Body of pancreas (tissue), 4 donors: Measurements from ENCODE around the gene SELENOO. TPM values are rescaled to one million over a fixed set of nuclear protein-coding genes. Genes with fewer than 3 reads are reported as not detected.

Experiments used
- ATAC-seq: fragments of 150-250 bp; one replicate; pipeline ENCODE4 v1.9.1; 2016
- DNase-seq, 4 donors: peaks; one replicate each; pipeline ENCODE4 v3.0.0-alpha.2; 2019
- H3K27ac ChIP-seq, 4 donors: fragments of 200-600 bp; sonication (generic); 1 replicate in 3 of 4; 2 replicates in 1 of 4; pipeline versions ENCODE4 v1.5.1 to v1.6.1; 2016 to 2019; ENCODE audit warnings: mild to moderate bottlenecking in 1 of 4, mixed read lengths in 1 of 4, moderate library complexity in 1 of 4
- H3K27me3 ChIP-seq, 2 donors: fragments of 200-600 bp; sonication (generic); one replicate each; pipeline ENCODE4 v1.6.0; 2016; ENCODE audit warnings: mild to moderate bottlenecking in 1 of 2
- H3K36me3 ChIP-seq, 2 donors: fragments of 200-600 bp; sonication (generic); replicated peaks in 1 of 2; 2 replicates each; pipeline ENCODE4 v1.5.1; 2016; ENCODE audit warnings: low read depth in 2 of 2; ENCODE audit not compliant: insufficient read depth in 1 of 2
- H3K4me1 ChIP-seq: fragments of 200-600 bp; sonication (generic); one replicate; pipeline ENCODE4 v1.6.0; 2016
- H3K4me3 ChIP-seq, 2 donors: fragments of 200-600 bp; sonication (generic); 1 replicate in 1 of 2; 2 replicates in 1 of 2; pipeline ENCODE4 v1.5.1; 2016 to 2019
- H3K9me3 ChIP-seq, 3 donors: fragments of 200-600 bp; sonication (generic); 1 replicate in 2 of 3; 2 replicates in 1 of 3; pipeline ENCODE4 v1.5.1; 2016
- CTCF ChIP-seq, 7 experiments: fragments of 450-650 bp in 4 of 7; fragments of 200-600 bp in 3 of 7; sonication (generic) in 3 of 7; IDR thresholded peaks; one replicate each; pipeline ENCODE4 v1.5.1; 2016 to 2019; ENCODE audit warnings: antibody characterized with exemption in 7 of 7
- POLR2A ChIP-seq, 3 donors: fragments of 450-650 bp; IDR thresholded peaks; one replicate each; pipeline ENCODE4 v1.6.1; 2016; ENCODE audit warnings: antibody characterized with exemption in 3 of 3, mild to moderate bottlenecking in 2 of 3
- WGBS, 2 donors: methylation state at CpG; one replicate each; pipeline ENCODE4 v1.1.5; 2017; 5-methylcytosine and 5-hydroxymethylcytosine counted together
- intact Hi-C: fragments of 100-400 bp; cut with DNase I; formaldehyde crosslinking; loops from one replicate; pipeline ENCODE4 v1.15.1; 2023
- total RNA-seq, 2 donors: library from RNA; depleted of rRNA; stranded (reverse); fragments of >200 nt; gene quantifications; one replicate each; pipeline ENCODE4 v1.1.0, GENCODE V29; 2016

SELENOO gene
- total RNA-seq, 2 donors from 2014 or later: 23.6 to 57.4 TPM

- H3K4me3 ChIP-seq: no peak overlapping the region
- DNase-seq: no peak
- peaks cover 17 to 53% of the 10 kb centered on the region in 2 donors for H3K36me3 ChIP-seq
- peak overlapping the region in 2 of 4 donors; percentile 25 to 36 for H3K27ac ChIP-seq
- 82 to 85% methylated on average over 13 to 21 of the region's 25 CpGs for WGBS, 2 donors
- intact Hi-C loops: no loop called here
- ATAC-seq: no peak
- H3K27me3 ChIP-seq: no peaks in the 10 kb centered on the region
- H3K9me3 ChIP-seq: no peaks in the 10 kb centered on the region
- no peak for TF ChIP-seq CTCF (IDR thresholded peaks at IDR 0.05)
- no peak for TF ChIP-seq POLR2A (IDR thresholded peaks at IDR 0.05)
- H3K4me1 ChIP-seq: peaks cover 17% of the 10 kb centered on the region
Measured at GRCh38 chr22:50219800-50220602, 19.2 kb downstream of the SELENOO start.

GRCh38 chr22:50220603-50221409 lies 20.0 kb downstream of the SELENOO start:
- intact Hi-C loops: no loop called here
- Histone ChIP-seq H3K27ac (no peak overlapping the region), H3K4me3 (no peak overlapping the region), H3K27me3 (no peaks in the 10 kb centered on the region), H3K36me3 (peaks cover 18 to 50% of the 10 kb centered on the region in 2 donors), H3K9me3 (no peaks in the 10 kb centered on the region), H3K4me1 (peaks cover 24% of the 10 kb centered on the region)
- WGBS, 2 donors: 91 to 97% methylated on average over 13 to 45 of the region's 45 CpGs
- DNase-seq (no peak), ATAC-seq (no peak)
- no peak for TF ChIP-seq CTCF (IDR thresholded peaks at IDR 0.05)
- no peak for TF ChIP-seq POLR2A (IDR thresholded peaks at IDR 0.05)

GRCh38 chr22:50221410-50222300 lies 20.8 kb downstream of the SELENOO start:
- ATAC-seq (no peak), DNase-seq (no peak)
- Histone ChIP-seq H3K9me3 (no peaks in the 10 kb centered on the region), H3K36me3 (peaks cover 16 to 42% of the 10 kb centered on the region in 2 donors), H3K27ac (no peak overlapping the region), H3K27me3 (no peaks in the 10 kb centered on the region), H3K4me1 (peaks cover 26% of the 10 kb centered on the region), H3K4me3 (no peak overlapping the region)
- TF ChIP-seq POLR2A (IDR thresholded peaks at IDR 0.05): no peak
- no peak for TF ChIP-seq CTCF (IDR thresholded peaks at IDR 0.05)
- intact Hi-C loops: no loop called here
- 87% methylated on average over 19 of the region's 19 CpGs; no CpG with 5 or more reads in 1 of the 2 donors for WGBS, 2 donors

- Histone ChIP-seq H3K4me1 (peaks cover 26% of the 10 kb centered on the region), H3K9me3 (no peaks in the 10 kb centered on the region), H3K27ac (no peak overlapping the region), H3K4me3 (no peak overlapping the region), H3K27me3 (no peaks in the 10 kb centered on the region), H3K36me3 (peaks cover 15 to 34% of the 10 kb centered on the region in 2 donors)
- 80 to 87% methylated on average over 4 to 8 of the region's 8 CpGs for WGBS, 2 donors
- intact Hi-C loops: no loop called here
- TF ChIP-seq CTCF (IDR thresholded peaks at IDR 0.05) (no peak), POLR2A (IDR thresholded peaks at IDR 0.05) (no peak)
- DNase-seq: no peak
- no peak for ATAC-seq
Measured at GRCh38 chr22:50222508-50222907, 21.7 kb downstream of the SELENOO start.
